ENCODE measurements around the gene GTF3C1. TPM values are rescaled to one million over a fixed set of nuclear protein-coding genes. Genes with fewer than 3 reads are reported as not detected.

Gene GTF3C1
- total and polyA plus RNA-seq, 3 donors from 2014 or later, result 85.7 to 154 (median 129) TPM

DNA sequence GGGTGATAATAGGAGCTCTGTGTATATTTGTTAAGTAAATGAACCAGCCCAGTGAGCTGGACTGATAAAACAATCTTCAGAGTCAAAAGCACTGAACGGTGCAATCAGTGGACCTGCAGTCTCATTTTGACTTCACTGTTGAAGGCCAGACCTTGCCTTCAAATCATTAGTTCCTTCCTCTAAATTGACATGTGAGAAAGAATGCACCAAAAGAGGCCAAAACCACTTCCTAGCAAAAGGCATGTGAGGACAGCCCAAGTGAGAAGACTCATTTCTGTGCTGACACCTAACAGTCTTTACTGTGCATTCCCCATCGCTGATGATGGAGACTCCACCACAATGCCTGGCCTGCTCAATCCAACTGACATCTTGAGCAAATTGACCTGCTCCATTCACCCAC is 10.6 kb downstream of the GTF3C1 start:
- Histone ChIP-seq H3K27me3 (no peaks in the 10 kb centered on the region), H3K4me1 (no peaks in the 10 kb centered on the region), H3K27ac (no peak overlapping the region), H3K9me3 (no peaks in the 10 kb centered on the region), H3K36me3 (ENCODE audit: low read depth, missing control alignments) (no peaks in the 10 kb centered on the region), H3K4me3 (no peak overlapping the region)
- intact Hi-C loops (cut with DNase I; ENCODE audit: low total_unique reads), result no loop called here
- WGBS, 2 donors, result 84 to 97% methylated on average over 2 of the region's 2 CpGs
- no peak for DNase-seq
- TF ChIP-seq POLR2A (IDR thresholded peaks at IDR 0.05), result no peak
- TF ChIP-seq, protein P1, sequence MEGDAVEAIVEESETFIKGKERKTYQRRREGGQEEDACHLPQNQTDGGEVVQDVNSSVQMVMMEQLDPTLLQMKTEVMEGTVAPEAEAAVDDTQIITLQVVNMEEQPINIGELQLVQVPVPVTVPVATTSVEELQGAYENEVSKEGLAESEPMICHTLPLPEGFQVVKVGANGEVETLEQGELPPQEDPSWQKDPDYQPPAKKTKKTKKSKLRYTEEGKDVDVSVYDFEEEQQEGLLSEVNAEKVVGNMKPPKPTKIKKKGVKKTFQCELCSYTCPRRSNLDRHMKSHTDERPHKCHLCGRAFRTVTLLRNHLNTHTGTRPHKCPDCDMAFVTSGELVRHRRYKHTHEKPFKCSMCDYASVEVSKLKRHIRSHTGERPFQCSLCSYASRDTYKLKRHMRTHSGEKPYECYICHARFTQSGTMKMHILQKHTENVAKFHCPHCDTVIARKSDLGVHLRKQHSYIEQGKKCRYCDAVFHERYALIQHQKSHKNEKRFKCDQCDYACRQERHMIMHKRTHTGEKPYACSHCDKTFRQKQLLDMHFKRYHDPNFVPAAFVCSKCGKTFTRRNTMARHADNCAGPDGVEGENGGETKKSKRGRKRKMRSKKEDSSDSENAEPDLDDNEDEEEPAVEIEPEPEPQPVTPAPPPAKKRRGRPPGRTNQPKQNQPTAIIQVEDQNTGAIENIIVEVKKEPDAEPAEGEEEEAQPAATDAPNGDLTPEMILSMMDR (IDR thresholded peaks at IDR 0.05), result no peak

DNA sequence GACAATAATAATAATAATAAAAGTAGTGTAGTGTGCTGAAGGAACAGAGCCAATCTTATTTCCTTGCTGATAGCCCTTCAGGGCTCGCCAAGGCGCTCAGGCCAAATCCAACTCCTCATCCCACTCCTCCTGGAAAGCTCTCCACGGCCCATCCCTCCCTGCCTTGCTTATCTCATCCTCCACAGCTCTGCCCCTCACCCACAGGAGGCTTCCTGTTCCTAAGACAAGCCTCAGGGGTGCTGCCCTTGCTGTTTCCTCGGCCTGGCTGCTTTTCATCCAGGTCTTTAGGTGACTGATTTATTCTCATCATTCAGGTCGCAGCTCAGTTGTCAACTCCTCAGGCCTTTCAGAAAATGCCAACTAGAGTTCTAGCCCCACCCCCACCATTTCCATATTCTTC is 11.2 kb downstream of the GTF3C1 start:
- intact Hi-C loops (cut with DNase I; ENCODE audit: low total_unique reads), result no loop called here

DNA sequence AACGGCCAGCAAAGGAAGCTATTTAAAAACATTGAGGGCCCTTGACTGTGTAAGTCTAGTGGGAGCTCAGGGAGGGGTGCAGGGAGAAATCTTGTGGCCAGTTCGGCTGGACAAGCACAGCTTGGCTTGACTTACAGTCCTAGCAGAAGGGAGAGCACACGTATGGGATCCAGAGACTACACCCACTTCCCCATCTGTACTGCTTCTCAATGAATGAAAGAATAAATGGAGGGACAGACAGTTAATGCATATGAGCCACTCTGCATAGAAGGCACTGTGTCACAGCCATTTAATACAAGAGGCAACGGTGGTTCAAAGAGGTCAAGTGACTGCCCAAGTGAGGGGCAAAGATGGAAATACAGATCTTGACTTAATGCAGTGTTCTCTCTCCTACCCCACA is 15.5 kb downstream of the GTF3C1 start:
- no peak for DNase-seq
- intact Hi-C loops (cut with DNase I; ENCODE audit: low total_unique reads), result no loop called here
- H3K36me3 ChIP-seq (ENCODE audit: low read depth, missing control alignments), result no peaks in the 10 kb centered on the region
- H3K9me3 ChIP-seq, result no peaks in the 10 kb centered on the region
- peaks cover 6% of the 10 kb centered on the region for H3K4me1 ChIP-seq
- no peak for TF ChIP-seq POLR2A (IDR thresholded peaks at IDR 0.05)
- TF ChIP-seq, protein P1 (IDR thresholded peaks at IDR 0.05), result no peak
- no peak overlapping the region for H3K4me3 ChIP-seq
- H3K27me3 ChIP-seq, result no peaks in the 10 kb centered on the region
- no peak overlapping the region for H3K27ac ChIP-seq
- WGBS, 2 donors, result 92 to 96% methylated on average over 4 of the region's 4 CpGs

More for the DNA sequence above, 11.2 kb downstream of the GTF3C1 start:
- H3K27ac ChIP-seq, result no peak overlapping the region
- H3K36me3 ChIP-seq (ENCODE audit: low read depth, missing control alignments), result no peaks in the 10 kb centered on the region
- no peak for DNase-seq
- 48 to 63% methylated on average over 5 of the region's 5 CpGs for WGBS, 2 donors
- H3K27me3 ChIP-seq, result no peaks in the 10 kb centered on the region
- TF ChIP-seq POLR2A (IDR thresholded peaks at IDR 0.05), result no peak
- TF ChIP-seq, protein P1 (IDR thresholded peaks at IDR 0.05), result no peak
- no peaks in the 10 kb centered on the region for H3K9me3 ChIP-seq
- no peak overlapping the region for H3K4me3 ChIP-seq
- no peaks in the 10 kb centered on the region for H3K4me1 ChIP-seq

DNA sequence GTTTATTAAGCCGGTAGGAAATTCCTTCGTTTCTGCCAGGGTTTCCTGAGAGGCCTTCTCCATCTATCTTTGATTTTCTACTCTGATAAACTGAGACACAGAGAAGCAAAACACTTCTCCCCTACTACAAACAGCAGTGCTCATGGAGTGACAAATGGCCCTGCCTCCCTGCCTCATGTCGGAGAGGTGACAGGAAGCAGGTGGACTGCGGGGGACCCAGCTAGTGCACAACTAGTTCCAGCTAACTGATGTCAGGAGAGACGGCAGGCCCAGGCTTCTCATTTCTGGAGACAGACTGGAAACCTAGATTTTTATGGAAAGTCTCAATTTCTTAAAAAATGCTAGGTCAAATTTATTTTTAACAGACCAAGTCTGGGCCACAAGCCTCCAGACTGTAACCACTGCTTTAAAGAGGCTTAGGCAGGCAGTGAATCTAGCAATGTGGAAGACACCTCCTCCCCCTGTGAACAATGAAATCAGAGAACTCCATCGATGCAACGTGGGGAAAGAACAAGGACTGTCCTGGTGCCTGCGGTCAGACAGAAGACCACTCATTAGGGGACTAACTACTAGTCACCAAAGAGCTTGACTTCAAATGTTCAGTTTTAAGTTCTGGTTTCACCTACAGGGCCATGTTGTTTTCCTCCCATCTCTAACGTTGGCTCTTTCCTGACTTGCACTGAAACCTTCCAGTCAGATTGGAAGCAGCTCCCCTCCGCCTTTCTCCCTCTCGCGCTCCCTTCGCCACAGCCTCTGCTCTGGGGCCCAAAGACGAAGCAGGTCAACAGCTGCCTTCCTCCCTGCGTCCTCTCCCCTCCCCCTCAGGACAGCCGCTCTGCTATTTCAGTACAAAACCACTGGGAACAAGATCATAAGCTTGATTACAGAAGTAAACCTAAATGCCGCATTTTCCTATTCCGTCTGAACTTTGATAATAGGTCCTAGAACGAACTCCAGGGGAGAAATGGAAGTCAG is 17.6 kb downstream of the GTF3C1 start:
- TF ChIP-seq POLR2A (IDR thresholded peaks at IDR 0.05), result no peak
- TF ChIP-seq, protein P1 (IDR thresholded peaks at IDR 0.05), result no peak
- intact Hi-C loops (cut with DNase I; ENCODE audit: low total_unique reads), result no loop called here

More for the DNA sequence above, 17.6 kb downstream of the GTF3C1 start:
- H3K36me3 ChIP-seq (ENCODE audit: low read depth, missing control alignments), result no peaks in the 10 kb centered on the region
- H3K4me3 ChIP-seq, result no peak overlapping the region
- no peak overlapping the region for H3K27ac ChIP-seq
- H3K4me1 ChIP-seq, result peaks cover 6% of the 10 kb centered on the region
- DNase-seq, result no peak
- WGBS, 2 donors, result 79% methylated on average over 19 of the region's 19 CpGs
- H3K27me3 ChIP-seq, result no peaks in the 10 kb centered on the region
- no peaks in the 10 kb centered on the region for H3K9me3 ChIP-seq
